ENCODE results near the gene LMX1B.
A peak's percentile ranks its signal among the peaks of the same experiment; 100 is the strongest.

LMX1B gene

DNA sequence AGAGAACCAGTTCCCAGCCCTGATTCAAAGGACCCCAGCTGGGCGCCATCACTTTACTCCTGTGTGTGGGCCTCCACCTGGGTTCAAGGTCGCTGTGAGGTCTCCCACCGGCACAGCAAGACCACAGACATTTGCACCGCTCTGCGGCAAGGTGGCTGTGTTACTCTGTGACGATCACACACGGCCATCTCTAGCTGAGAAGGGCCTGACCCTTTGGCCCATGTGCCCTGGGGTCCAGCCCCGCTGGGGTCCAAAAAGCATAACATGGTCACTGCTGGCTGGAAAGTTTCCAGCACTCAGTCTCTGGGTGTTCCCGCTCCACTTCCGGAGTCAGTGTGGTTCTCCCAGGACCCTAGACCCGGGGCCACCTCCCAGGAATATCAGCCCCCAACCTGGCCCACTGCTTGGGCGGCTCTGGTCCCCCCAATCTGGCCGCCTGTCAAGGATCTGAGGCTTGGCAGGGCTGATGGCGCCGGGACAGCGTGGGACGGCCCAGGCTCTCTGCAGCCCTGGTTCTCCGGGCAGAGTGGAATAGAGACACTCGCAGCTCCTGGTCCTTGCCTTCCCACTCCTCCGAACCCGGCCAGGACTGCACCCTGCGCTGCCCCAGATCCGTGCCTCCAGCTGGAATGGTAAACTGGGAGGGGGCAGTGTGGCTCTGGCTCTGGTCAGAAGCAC, 3.9 kb upstream of the LMX1B start:
- DNase-seq (ENCODE audit: insufficient read length, low spot score): no peak
- no peak for TF ChIP-seq POLR2A (IDR thresholded peaks at IDR 0.05; ENCODE audit: low read depth, low read length)
- no peak for FAIRE-seq

DNA sequence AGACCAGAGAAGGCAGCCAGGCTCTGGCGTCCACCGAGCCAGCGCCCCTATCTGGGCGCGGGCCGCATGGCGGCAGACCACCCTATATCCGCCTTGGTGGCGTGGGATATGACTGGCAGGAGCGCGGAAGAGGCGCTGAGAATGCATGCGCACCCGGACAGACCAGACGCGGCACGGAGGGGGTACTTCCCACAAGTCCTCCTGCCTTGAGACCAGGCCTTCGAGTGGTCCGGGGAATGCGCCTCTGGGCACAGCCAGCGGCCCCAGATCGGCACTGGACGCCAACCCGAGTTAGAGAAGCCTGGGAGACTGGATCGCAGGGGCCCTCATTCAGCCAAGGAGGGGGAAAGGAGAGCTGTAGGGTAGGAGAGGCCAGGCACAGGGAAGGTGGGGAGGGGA, 2.5 kb upstream of the LMX1B start:
- DNase-seq (ENCODE audit: insufficient read length, low spot score) (no peak), FAIRE-seq (no peak)
- TF ChIP-seq POLR2A (IDR thresholded peaks at IDR 0.05; ENCODE audit: low read depth, low read length): no peak

DNA sequence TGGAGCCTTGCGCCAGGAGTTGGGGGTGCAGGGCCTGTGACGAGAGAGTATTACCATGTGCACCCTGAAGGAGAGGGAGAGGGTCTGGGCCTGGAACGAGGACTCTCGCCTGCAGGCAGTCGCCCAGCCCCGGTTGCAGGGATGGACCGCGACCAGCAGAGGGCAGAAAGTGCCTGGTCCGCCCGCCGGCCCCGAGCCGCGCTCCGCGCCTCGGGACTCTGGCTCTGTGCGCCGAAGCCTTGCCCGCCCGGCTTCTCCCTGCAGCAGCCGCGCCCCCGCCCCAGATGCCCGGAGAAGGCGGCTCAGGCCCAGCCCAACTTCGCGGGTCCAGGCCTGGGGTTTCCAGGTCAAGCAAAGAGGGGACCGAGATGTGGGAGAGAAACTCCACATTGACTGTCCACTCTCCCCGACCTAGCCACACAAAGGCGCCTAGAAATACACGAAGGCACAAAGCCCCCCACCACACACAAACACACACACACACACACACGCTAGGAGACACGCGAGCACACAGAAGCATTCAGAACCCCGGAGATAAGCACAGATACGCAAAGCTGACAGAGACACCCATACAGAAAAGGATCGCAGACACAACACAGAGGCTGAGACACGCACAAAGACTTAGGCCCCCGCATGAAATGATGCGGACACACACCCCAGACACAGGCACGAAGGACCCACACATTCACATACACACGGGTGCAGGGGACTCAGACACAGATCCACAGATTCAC, 2.0 kb upstream of the LMX1B start:
- no peak for TF ChIP-seq POLR2A (IDR thresholded peaks at IDR 0.05; ENCODE audit: low read depth, low read length)
- FAIRE-seq (no peak), DNase-seq (ENCODE audit: insufficient read length, low spot score) (peak; percentile 99)

DNA sequence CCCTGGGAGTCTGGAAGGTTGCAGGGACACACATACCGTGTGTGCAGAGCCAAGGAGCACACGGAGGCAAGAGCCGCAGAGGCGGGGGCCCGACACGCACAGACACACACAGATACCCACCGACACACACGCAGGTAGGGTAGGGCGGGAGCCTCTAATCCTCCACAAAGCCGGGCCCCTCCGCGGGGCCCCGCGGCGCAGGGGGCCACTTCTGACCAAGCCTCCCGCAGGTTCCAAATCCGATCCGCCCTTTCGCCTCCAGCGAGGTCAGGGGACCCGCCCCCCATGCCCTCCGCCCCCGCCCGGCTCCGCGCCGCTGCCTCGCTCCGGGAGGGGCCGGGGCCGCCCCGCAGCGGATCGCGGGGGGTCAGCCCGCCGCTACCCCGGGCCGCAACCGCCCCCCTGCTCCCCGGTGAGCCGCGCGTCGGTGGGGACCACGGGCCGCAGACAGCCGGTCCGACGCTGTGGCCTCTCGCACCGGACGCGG, 1.4 kb upstream of the LMX1B start:
- no peak for TF ChIP-seq POLR2A (IDR thresholded peaks at IDR 0.05; ENCODE audit: low read depth, low read length)
- no peak for FAIRE-seq
- DNase-seq (ENCODE audit: insufficient read length, low spot score): no peak

DNA sequence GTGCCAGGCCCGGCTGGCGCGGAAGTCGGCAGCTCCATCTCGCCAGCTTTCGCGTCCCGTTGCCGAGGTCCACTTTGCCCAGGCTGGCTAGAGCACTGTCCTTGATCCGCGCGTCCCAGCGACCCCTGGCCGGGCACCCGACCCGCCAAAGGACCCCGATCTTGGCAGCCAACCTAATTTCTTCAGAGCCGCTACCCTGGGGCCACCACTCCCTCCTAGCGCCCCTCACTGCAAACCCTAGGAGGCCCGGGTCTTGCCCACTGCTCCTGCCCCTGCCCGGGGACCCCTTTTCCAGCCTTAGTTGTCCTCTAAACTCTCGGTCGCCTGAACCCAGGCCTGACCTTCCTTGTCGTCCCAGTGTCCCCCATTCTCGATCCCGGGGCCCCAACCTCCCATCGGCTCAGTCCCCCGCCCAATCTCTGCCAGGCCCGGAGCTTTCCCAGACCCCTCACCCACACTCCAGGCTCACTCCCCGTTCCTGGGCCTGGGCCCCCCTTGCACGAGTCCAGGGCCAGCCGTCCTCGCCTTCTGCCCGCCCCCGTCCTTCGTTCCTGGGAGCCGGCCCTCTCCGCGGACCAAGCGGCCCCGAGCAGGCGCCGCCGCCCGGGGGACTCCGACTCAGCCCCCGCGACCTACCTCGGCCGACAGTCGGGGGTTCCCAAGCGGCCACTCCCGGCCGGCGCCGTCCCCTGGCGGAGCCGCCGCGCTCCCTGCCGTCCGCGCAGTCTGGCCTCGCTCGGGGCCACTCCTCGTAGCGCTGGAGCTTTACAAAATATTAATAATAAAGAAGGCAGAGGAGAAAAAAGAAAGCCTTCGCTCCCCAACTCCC, 701 bp upstream of the LMX1B start:
- DNase-seq (ENCODE audit: insufficient read length, low spot score) (no peak), FAIRE-seq (no peak)
- no peak for TF ChIP-seq POLR2A (IDR thresholded peaks at IDR 0.05; ENCODE audit: low read depth, low read length)

DNA sequence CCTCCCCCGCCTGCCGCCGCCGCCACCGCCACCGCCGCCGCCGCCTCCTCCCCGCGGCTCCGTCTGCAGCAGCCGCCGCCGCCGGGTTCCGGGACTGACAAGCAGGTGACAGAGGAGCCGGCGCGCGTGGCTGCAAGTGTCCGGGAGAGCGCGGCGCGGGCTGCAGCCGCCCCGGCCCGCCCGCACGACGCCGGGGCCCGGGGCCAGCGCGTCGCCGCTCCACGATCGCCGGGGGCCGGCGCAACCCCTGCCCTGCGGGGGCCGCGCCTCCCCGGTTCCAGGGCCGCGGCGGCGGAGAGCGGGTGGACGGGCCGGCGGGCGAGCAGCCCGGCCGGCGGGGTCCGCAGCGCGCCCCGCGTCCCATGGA, 343 bp downstream of the LMX1B start:
- no peak for TF ChIP-seq POLR2A (IDR thresholded peaks at IDR 0.05; ENCODE audit: low read depth, low read length)
- FAIRE-seq (no peak), DNase-seq (ENCODE audit: insufficient read length, low spot score) (no peak)

DNA sequence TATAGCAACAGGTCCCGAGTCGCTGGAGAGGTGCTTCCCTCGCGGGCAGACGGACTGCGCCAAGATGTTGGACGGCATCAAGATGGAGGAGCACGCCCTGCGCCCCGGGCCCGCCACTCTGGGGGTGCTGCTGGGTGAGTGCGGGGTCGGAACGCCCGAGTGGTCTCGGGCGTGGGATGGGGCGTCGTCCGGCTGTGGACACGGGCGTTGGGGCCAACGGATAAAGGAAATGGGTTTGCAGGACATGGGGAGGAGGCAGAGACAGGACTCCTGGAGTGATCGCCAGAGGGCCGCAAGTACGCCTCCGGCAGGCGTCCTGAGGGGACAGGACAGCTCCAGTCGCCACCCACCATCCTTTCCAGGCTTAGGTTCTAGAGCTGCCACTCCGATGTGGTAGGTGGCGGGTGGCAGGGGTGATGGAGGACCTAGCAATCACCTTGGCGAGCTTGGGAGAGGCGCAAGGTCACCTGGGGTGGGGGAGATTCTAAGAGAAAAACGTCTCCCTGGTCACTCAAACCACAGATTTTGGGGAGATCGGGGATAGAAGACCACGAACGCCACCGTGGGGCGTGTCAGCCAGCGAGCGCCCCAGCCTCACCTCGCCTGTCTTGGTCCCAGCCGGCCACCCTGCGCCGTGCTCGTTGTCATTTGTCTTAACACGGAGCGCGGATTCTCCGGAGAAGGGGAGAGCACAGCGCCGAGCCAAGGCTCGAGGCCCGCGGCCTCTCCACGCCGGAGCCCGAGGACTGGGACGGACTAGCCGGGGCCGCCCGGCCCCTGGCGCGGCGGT, 922 bp downstream of the LMX1B start:
- FAIRE-seq: no peak
- TF ChIP-seq POLR2A (IDR thresholded peaks at IDR 0.05; ENCODE audit: low read depth, low read length): no peak

DNA sequence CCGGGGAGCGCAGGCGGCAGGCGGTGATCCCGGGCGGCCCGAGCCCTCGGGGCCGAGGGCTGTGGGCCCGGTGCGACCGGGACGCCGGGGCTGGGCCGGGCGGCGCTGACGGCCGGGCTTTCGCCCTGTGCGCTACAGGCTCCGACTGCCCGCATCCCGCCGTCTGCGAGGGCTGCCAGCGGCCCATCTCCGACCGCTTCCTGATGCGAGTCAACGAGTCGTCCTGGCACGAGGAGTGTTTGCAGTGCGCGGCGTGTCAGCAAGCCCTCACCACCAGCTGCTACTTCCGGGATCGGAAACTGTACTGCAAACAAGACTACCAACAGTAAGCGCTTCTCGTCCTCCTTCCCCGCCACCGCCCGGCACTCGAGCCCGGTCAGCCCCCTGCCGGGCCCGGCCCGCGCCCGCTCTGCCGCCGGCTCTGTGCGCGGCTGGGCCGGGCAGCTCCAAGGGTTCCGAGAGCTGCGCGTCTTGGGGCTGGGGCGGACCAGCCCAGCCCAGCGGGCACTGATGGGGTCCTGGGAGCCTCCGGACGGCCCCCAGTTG, 1.6 kb downstream of the LMX1B start:
- no peak for TF ChIP-seq POLR2A (IDR thresholded peaks at IDR 0.05; ENCODE audit: low read depth, low read length)
- DNase-seq (ENCODE audit: insufficient read length, low spot score) (no peak), FAIRE-seq (no peak)

More for the DNA sequence above, 922 bp downstream of the LMX1B start:
- no peak for DNase-seq (ENCODE audit: insufficient read length, low spot score)

DNA sequence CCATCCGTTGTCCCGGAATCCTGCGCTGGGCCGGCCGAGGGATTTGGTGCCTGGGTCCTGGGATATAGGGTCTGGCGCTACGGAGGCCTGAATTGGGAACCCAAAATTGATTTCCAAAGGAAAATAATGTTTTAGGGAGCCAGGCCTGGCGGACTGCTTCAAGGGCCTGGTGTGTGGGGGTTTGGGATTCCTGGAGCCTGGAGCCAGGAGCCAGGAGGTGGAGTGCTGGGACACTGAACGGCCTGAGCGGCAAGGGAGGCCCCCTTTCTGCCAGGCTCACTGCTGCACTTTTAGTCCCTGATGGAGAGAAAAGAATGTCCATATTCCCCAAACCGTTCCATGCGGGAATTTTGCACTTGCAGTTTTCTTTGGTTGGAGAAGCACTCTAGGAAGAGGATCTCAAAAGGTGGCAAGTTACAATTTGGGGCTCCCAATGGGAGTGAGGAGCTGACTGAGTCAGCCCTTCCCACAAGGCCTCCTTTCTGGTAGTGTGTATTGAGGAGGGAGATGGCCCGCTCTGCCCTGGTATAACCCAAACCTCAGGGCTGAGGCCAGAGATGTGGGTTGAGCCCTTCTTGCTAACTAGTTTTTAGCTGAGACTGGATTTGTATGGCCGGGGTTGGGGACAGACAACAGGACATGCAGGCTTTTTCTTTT, 2.2 kb downstream of the LMX1B start:
- DNase-seq (ENCODE audit: insufficient read length, low spot score) (no peak), FAIRE-seq (no peak)
- no peak for TF ChIP-seq POLR2A (IDR thresholded peaks at IDR 0.05; ENCODE audit: low read depth, low read length)

DNA sequence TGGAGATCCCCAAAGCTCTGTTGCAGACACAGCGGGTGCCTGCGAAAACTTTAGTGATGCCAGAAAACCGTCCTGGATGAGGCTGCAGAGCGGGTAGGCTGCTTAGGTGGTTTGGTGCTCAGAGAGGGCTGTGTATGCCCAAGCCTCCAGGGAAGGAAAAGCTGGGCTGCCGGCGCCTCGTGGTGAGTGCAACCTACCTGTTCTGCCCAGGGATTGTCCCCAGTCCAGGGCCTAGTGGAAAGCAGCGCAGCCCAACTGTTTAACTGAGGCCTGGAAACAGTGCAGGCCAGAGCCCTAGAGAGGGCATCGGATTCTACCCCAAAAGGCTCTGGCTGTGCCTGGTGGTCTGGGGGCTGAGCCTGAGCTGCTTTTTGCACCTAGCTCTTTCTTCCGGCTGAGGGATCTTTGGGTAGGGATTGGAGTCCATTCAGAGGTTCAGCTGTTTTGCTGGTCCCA, 2.8 kb downstream of the LMX1B start:
- no peak for TF ChIP-seq POLR2A (IDR thresholded peaks at IDR 0.05; ENCODE audit: low read depth, low read length)
- DNase-seq (ENCODE audit: insufficient read length, low spot score) (no peak), FAIRE-seq (no peak)

DNA sequence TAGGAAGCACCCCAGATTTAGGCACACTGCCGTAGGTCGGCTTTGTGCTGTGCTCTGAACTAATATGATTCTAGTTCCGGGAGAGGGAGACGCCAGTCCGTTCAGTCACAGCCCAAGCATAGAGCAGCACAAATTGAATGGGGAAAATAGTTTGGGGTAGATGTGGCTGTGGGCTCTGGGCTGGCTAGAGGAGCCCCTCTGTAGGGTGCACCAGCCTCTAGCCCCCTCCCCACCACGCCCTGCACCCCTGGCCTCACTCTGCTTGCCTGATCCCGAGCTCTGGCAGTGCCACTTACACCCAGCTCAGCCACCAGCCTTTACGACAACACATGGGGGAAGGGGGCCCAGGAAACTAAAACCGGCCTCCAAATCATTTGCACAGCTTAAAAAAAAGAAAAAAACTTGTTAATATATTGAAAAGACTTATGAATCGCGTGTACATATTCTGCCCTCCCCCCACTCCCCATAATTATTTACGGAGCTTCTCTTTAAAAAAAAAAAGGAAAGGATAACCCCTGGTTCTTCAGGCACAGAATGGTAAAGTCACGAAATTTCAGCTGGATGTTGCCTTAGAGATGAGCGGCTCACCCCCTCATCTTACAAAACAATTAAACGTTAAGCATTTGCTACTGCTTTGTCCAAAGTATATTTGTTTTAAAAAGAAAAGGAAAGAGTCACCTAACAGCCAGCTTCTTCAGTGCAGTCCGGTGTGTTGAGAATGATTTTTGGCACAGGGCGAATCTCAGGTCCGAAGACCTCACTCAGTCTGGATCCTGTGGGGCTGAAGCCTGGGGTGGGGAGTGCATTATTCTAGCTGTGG, 3.5 kb downstream of the LMX1B start:
- FAIRE-seq (no peak), DNase-seq (ENCODE audit: insufficient read length, low spot score) (no peak)
- TF ChIP-seq POLR2A (IDR thresholded peaks at IDR 0.05; ENCODE audit: low read depth, low read length): no peak

DNA sequence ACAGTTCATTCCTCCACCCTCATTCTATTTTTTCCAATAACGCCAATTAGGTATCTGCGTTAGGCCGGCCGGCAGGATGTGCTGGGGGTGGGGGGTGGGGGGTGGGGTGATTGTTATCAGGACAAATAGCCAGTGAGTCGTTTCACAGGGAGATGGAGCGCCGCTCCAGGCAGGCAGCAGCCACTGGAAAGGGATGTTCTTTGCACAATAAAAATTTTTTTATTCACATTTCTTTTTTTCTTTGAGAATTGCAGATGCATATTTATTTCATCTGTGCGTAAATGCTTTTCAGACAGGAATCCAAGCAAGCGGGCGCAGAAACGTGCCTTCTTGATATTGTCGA, 4.1 kb downstream of the LMX1B start:
- FAIRE-seq (no peak), DNase-seq (ENCODE audit: insufficient read length, low spot score) (no peak)
- no peak for TF ChIP-seq POLR2A (IDR thresholded peaks at IDR 0.05; ENCODE audit: low read depth, low read length)

Data from H54 (cell line).